ENCODE results near the gene CBX2.

Gene CBX2

GRCh38 chr17:79829457-79829856 is 51.5 kb downstream of the CBX2 start:
- H3K9me3 ChIP-seq, result no peaks in the 10 kb centered on the region
- no peak overlapping the region for H3K4me3 ChIP-seq (ENCODE audit: low read depth in 1 of 2, low read length in 1 of 2)
- peaks cover 20 to 30% of the 10 kb centered on the region in 2 experiments for H3K4me1 ChIP-seq (ENCODE audit: control insufficient read depth in 1 of 2, insufficient read depth in 1 of 2, low read depth in 1 of 2, low read length in 1 of 2)
- H3K27me3 ChIP-seq, result peaks cover 86% of the 10 kb centered on the region
- TF ChIP-seq CTCF (IDR thresholded peaks at IDR 0.05), result no peak
- H3K27ac ChIP-seq, result no peak overlapping the region
- peaks cover 19% of the 10 kb centered on the region for H3K36me3 ChIP-seq

- peaks cover 20 to 30% of the 10 kb centered on the region in 2 experiments for H3K4me1 ChIP-seq (ENCODE audit: control insufficient read depth in 1 of 2, insufficient read depth in 1 of 2, low read depth in 1 of 2, low read length in 1 of 2)
- H3K27me3 ChIP-seq, result peaks cover 77% of the 10 kb centered on the region
- TF ChIP-seq CTCF (IDR thresholded peaks at IDR 0.05), result no peak
- no peak overlapping the region for H3K27ac ChIP-seq
- H3K36me3 ChIP-seq, result peaks cover 28% of the 10 kb centered on the region
- H3K9me3 ChIP-seq, result no peaks in the 10 kb centered on the region
- H3K4me3 ChIP-seq (ENCODE audit: low read depth in 1 of 2, low read length in 1 of 2), result no peak overlapping the region
Observed at GRCh38 chr17:79830303-79830702, 52.4 kb downstream of the CBX2 start.

GRCh38 chr17:79830763-79831264 is 52.9 kb downstream of the CBX2 start:
- peaks cover 20 to 32% of the 10 kb centered on the region in 2 experiments for H3K4me1 ChIP-seq (ENCODE audit: control insufficient read depth in 1 of 2, insufficient read depth in 1 of 2, low read depth in 1 of 2, low read length in 1 of 2)
- H3K27ac ChIP-seq, result no peak overlapping the region

GRCh38 chr17:79831265-79832217 is 53.6 kb downstream of the CBX2 start:
- H3K4me1 ChIP-seq (ENCODE audit: control insufficient read depth in 1 of 2, insufficient read depth in 1 of 2, low read depth in 1 of 2, low read length in 1 of 2), result peaks cover 20 to 32% of the 10 kb centered on the region in 2 experiments

More at GRCh38 chr17:79830763-79831264, 52.9 kb downstream of the CBX2 start:
- Histone ChIP-seq H3K4me3 (ENCODE audit: low read depth in 1 of 2, low read length in 1 of 2) (no peak overlapping the region), H3K36me3 (peaks cover 33% of the 10 kb centered on the region), H3K9me3 (no peaks in the 10 kb centered on the region), H3K27me3 (peaks cover 72% of the 10 kb centered on the region)
- TF ChIP-seq CTCF (IDR thresholded peaks at IDR 0.05), result no peak

More at GRCh38 chr17:79831265-79832217, 53.6 kb downstream of the CBX2 start:
- H3K27me3 ChIP-seq, result peaks cover 65% of the 10 kb centered on the region
- H3K27ac ChIP-seq, result peak overlapping the region; percentile 18
- no peak for TF ChIP-seq CTCF (IDR thresholded peaks at IDR 0.05)
- H3K9me3 ChIP-seq, result no peaks in the 10 kb centered on the region
- peaks cover 40% of the 10 kb centered on the region for H3K36me3 ChIP-seq
- H3K4me3 ChIP-seq (ENCODE audit: low read depth in 1 of 2, low read length in 1 of 2), result no peak overlapping the region
